Measurements from ENCODE around the gene DHRS9. TPM values are rescaled to one million over a fixed set of nuclear protein-coding genes. Genes with fewer than 3 reads are reported as not detected.

DHRS9 gene
- total and polyA plus RNA-seq, 9 of the 15 experiments (the other 6 are each of a cell fraction or from before 2014, with no cell fraction given) = 0.27 to 1.7 (median 0.69) TPM

DNA sequence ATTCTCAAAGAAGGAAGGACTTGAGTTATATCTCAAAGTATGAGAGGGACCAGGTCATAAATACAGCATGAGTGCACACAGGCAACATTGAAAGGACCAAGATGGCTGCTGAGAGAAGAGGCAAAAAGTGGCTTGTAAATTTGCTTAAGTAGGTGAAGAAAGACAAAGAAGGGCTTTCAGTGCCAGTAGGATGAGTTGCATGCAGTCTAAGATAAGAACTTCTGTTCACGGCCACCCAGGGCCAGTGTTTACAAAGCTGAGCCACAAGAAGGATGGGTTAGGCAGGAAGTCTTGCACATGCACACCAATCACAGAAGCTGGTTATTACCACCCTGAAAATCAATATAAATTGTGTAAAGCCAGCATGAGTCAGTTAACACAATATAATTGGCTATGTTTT is 35.1 kb upstream of the DHRS9 start:
- H4K20me1 ChIP-seq (replicated peaks; ENCODE audit: control insufficient read depth, insufficient read depth, low read length) = no peaks in the 10 kb centered on the region
- POLR2A ChIA-PET = interaction anchor here (0.6 to 1.2 kb wide), 4 partner anchors 8 to 16 kb away, joined by 3 to 6 read pairs (median 3); no protein-coding TSS in a partner anchor
- peaks cover 0 to 29% of the 10 kb centered on the region in 2 experiments; a peak in 4 of 5 replicates for H3K4me1 ChIP-seq (replicated peaks in 1 of 2; ENCODE audit: control insufficient read depth in 2 of 2, insufficient read depth in 2 of 2, low read length in 2 of 2)
- CTCF ChIA-PET (ENCODE audit: low intra/inter-chr PET ratio) = no interaction called here
- H2AFZ ChIP-seq (ENCODE audit: low read depth, low read length) = peak overlapping the region; percentile 80
- DNase-seq (ENCODE audit: extremely low read depth in 1 of 4, low spot score in 3 of 4) = peak in 2 of 4 experiments; percentile 67 to 78
- H3K79me2 ChIP-seq (ENCODE audit: control insufficient read depth, insufficient read depth, low read length) = no peaks in the 10 kb centered on the region
- peak; percentile 66 for FAIRE-seq
- in situ Hi-C loops (cut with MboI) (no loop called here), intact Hi-C loops (cut with micrococcal nuclease) (loop anchor here (5.0 kb wide), 2 partner anchors 72 to 73 kb away; no protein-coding TSS in a partner anchor)
- ATAC-seq = peak; percentile 89
- no peaks in the 10 kb centered on the region for H3K9me1 ChIP-seq (ENCODE audit: control insufficient read depth, insufficient read depth, low read length)
- no peak overlapping the region for H3K9ac ChIP-seq (ENCODE audit: insufficient read depth in 1 of 2, low read depth in 2 of 2, low read length in 2 of 2)
- H3K9me3 ChIP-seq (replicated peaks; ENCODE audit: control insufficient read depth, insufficient read depth, low read depth, low read length) = peaks cover 8% of the 10 kb centered on the region; the same call in 1 of the 2 replicates
- H3K4me3 ChIP-seq = no peak overlapping the region
- H3K36me3 ChIP-seq (ENCODE audit: control insufficient read depth, insufficient read depth, low read length) = no peaks in the 10 kb centered on the region
- no peak overlapping the region for H3K4me2 ChIP-seq (ENCODE audit: insufficient read depth, low read length)
- 0% methylated on average over 1 of the region's 1 CpG for WGBS (ENCODE audit: insufficient coverage, low coverage, missing lambda C conversion rate)
- peak overlapping the region; percentile 36; the same call in 1 of the 3 replicates for H3K27ac ChIP-seq (ENCODE audit: extremely low read depth, low read depth, low read length)
- BruUV-seq (replicated peaks) = no TSS peak
- H3K27me3 ChIP-seq (ENCODE audit: control insufficient read depth in 2 of 2, insufficient read depth in 2 of 2, low read length in 2 of 2) = no peaks in the 10 kb centered on the region
- no peak for TF ChIP-seq RHOXF2B (CRISPR knock-in tag; conservative IDR thresholded peaks at IDR 0.05)
- TF ChIP-seq MEIS2 (IDR thresholded peaks at IDR 0.05; ENCODE audit: partially characterized antibody) = peak; percentile 90
- TF ChIP-seq ZBTB33 (CRISPR knock-in tag; IDR thresholded peaks at IDR 0.05) = no peak
- TF ChIP-seq NRF1 (conservative IDR thresholded peaks at IDR 0.05 in 1 of 2, IDR thresholded peaks at IDR 0.05 in 1 of 2) = peak in 1 of 2 experiments; percentile 47; a peak in 1 of 4 replicates
- peak; percentile 81; the same call in 1 of the 2 replicates for TF ChIP-seq DMBX1 (CRISPR knock-in tag; IDR thresholded peaks at IDR 0.05; ENCODE audit: borderline replicate concordance)
- no peak for TF ChIP-seq ETV5 (CRISPR knock-in tag; IDR thresholded peaks at IDR 0.05; ENCODE audit: low read depth)
- no peak for TF ChIP-seq ZNF766 (CRISPR knock-in tag; conservative IDR thresholded peaks at IDR 0.05)
- 0 out of 2 replicates have a peak, but pooled peaks have one; percentile 7 for TF ChIP-seq NCOR1 (IDR thresholded peaks at IDR 0.05)
- TF ChIP-seq ATF7 (IDR thresholded peaks at IDR 0.05) = 0 out of 2 replicates have a peak, but pooled peaks have one; percentile 34
- peak; percentile 11 for TF ChIP-seq NFYB (IDR thresholded peaks at IDR 0.05; ENCODE audit: extremely low read depth, insufficient read length)
- no peak for TF ChIP-seq CBX8 (IDR thresholded peaks at IDR 0.05; ENCODE audit: borderline replicate concordance, extremely low read depth, low read depth, low read length, poor library complexity, severe bottlenecking)
- TF ChIP-seq GATA2 (CRISPR knock-in tag; IDR thresholded peaks at IDR 0.05) = peak; percentile 49; the same call in 1 of the 2 replicates
- no peak for TF ChIP-seq PBX2 (CRISPR knock-in tag; IDR thresholded peaks at IDR 0.05; ENCODE audit: low read depth)
- TF ChIP-seq PBX2 (tag; conservative IDR thresholded peaks at IDR 0.05; ENCODE audit: low read depth) = peak; percentile 82
- peak; percentile 82 for TF ChIP-seq EHMT2 (IDR thresholded peaks at IDR 0.05)
- no peak for TF ChIP-seq STAT5B (CRISPR knock-in tag; IDR thresholded peaks at IDR 0.05)
- no peak for TF ChIP-seq FOXM1 (IDR thresholded peaks at IDR 0.05; ENCODE audit: low read depth)
- TF ChIP-seq FOXM1 (CRISPR knock-in tag; IDR thresholded peaks at IDR 0.05; ENCODE audit: low read depth) = no peak
- no peak for TF ChIP-seq HDAC6 (IDR thresholded peaks at IDR 0.05; ENCODE audit: low read depth, low read length)
